GM12873 (cell line): Measurements from ENCODE around the gene TACC2.

Source experiments
- CTCF ChIP-seq: IDR thresholded peaks from 2 replicates; pipeline ENCODE4 v1.5.1; 2012; ENCODE audit warnings: low read depth, mild to moderate bottlenecking, moderate library complexity, low read length, control low read depth; ENCODE audit not compliant: insufficient read depth; ENCODE audit errors: missing control alignments

TACC2 gene

GRCh38 chr10:122057841-122058413, 69.0 kb downstream of the TACC2 start:
- TF ChIP-seq CTCF = no peak

GRCh38 chr10:122060250-122060649, 71.3 kb downstream of the TACC2 start:
- TF ChIP-seq CTCF = no peak

- no peak for TF ChIP-seq CTCF
These were observed 74.1 kb downstream of the TACC2 start for GRCh38 chr10:122062831-122063674.

GRCh38 chr10:122068844-122069243, 79.9 kb downstream of the TACC2 start:
- no peak for TF ChIP-seq CTCF

GRCh38 chr10:122072491-122072890, 83.5 kb downstream of the TACC2 start:
- TF ChIP-seq CTCF = no peak

- TF ChIP-seq CTCF = no peak
These were observed 84.5 kb downstream of the TACC2 start for GRCh38 chr10:122073508-122073907.

- no peak for TF ChIP-seq CTCF
These were observed 86.2 kb downstream of the TACC2 start for GRCh38 chr10:122075171-122075570.
